ENCODE measurements around the gene CHRNA10.
"Not testable (repeated sequence)": the region's sequence is repeated elsewhere in the genome, so short reads cannot be mapped to it uniquely, and the experiment has no call there.

The CHRNA10 gene

DNA sequence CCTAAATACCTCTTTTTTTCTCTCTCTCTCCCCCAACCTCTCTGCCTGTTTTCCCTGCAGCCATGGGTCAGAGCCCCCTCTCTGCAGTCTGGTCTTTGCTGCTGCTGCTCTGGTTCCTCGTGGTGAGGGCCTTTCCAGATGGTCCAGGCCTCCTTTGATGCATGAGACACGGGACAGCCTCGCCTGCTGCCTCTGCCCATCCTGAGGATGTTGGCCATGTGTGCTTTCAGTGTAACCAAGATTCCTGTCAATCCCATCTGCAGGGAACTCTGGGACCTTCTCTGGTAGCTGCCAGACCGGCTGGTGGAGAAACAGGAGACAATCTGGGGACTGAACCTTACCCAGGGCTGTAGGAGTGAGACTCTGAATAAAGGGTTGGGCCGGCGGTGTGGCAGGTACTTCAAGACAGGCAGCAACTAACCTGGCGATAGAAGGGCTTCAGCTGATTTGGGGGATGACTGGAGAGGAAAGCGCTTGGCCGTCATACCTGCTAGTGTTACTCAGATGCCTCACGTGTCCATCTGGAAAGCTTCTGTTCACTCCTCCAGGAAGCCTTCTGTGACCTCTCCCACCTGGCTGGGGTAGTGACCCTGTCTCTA is 7.1 kb downstream of the CHRNA10 start:
- DNase-seq, result no peak

DNA sequence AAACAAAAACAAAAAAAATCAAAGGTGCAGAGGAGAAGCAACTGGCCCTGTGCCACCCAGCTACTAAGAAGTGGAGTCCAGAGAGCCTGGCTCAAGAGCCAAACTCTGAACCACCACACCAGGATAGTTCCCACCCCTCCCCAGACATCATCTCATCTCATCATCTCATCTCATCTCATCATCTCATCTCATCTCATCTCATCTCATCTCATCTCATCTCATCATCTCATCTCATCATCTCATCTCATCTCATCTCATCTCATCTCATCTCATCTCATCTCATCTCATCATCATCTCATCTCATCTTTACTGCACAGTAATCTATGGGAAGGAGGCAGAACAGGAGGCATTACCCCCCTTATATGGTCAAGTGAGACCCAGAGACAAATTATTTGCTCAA is 8.3 kb downstream of the CHRNA10 start:
- no peak for DNase-seq

DNA sequence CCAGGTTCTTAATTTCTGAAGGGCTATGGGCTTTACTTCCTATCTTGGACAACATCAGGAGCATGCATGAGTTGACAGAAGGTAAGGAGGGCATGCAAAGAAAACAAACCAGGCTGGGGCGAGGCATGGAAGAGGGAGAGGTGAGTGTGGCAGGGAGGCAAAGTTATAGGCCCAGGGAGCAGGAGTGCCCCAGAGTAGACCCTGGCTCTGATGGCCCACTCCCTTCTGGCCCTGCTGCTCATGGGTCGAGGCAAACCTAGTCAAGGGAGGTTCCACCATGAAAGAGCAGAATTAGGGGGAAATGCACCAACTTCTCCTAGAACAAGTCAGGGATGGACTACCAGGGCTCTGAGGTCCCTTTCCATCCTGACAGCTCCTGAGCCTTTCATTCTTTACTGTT is 10.2 kb downstream of the CHRNA10 start:
- DNase-seq, result no peak

DNA sequence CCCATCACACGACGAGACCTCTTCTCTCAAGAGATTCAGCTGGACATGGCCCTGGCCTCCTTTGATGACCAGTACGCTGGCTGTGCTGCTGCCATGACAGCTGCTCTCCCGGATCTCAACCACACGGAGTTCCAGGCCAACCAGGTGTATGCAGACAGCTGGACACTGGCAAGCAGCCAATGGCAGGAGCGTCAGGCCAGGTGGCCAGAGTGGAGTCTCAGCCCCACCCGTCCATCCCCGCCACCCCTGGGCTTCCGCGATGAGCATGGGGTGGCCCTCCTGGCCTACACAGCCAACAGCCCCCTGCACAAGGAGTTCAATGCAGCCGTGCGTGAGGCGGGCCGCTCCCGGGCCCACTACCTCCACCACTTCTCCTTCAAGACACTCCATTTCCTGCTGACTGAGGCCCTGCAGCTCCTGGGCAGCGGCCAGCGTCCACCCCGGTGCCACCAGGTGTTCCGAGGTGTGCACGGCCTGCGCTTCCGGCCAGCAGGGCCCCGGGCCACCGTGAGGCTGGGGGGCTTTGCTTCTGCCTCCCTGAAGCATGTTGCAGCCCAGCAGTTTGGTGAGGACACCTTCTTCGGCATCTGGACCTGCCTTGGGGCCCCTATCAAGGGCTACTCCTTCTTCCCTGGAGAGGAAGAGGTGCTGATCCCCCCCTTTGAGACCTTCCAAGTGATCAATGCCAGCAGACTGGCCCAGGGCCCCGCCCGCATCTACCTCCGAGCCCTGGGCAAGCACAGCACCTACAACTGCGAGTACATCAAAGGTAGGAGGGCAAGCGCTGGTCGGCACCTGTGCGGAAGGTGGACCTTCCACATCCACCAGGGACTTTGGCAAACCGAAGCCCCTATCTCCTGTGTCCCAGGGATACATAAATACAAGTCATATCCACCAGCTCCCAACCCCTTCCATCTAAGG is 11.3 kb downstream of the CHRNA10 start:
- no peak for DNase-seq

DNA sequence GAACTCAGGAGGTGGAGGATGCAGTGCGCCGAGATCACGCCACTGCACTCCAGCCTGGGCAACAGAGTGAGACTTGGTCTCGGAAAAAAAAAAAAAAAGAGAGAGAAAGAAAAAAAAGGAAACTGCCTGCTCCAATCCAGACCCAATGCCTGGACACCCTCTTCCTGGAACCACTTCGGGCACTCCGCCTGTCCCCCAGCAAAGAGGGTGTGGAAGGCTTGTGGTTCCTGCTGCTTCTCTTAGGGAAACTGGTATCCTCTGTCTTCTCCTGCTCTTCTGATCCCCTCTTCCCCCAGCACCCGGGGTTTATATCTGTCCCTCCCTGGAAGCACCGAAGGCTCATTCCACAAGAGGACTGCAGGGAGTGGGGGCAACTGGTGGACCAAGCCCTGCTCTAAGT is 12.9 kb downstream of the CHRNA10 start:
- no peak for DNase-seq

DNA sequence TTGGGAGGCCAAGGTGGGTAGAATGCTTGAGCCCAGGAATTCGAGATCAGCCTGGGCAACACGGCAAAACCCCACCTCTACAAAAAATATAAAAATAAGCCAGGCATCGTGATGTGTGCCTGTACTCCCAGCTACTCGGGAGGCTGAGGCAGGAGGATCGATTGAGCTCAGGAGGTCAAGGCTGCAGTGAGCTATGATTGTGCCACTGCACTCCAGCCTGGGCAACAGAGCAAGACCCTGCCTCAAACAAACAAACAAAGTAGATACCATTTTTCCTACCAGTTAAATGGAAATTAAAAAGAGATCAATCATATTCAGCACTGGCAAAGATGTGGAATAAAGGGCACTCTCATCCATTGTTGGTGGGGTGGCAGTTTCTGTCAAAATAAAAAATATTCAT is 13.9 kb downstream of the CHRNA10 start:
- DNase-seq, result not testable (repeated sequence)

DNA sequence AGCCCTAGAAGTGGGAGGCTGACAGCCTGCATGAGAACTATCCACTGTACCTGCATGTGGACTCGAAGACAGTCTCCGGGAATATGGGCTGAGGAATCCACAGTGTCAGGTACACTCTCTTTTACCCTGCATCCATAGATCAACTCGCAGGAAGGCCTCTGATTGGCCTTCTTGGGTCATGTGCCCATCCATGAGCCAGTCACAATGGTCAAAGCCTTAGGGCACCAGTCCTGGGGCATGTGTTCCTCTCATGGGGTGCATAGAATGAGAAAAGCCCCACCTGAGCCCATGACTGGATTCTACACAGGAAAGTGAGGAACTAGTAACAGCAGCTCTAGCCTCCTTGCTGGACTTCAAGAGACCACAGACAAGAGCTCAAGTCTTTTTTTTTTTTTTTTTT is 15.6 kb downstream of the CHRNA10 start:
- DNase-seq, result no peak

DNA sequence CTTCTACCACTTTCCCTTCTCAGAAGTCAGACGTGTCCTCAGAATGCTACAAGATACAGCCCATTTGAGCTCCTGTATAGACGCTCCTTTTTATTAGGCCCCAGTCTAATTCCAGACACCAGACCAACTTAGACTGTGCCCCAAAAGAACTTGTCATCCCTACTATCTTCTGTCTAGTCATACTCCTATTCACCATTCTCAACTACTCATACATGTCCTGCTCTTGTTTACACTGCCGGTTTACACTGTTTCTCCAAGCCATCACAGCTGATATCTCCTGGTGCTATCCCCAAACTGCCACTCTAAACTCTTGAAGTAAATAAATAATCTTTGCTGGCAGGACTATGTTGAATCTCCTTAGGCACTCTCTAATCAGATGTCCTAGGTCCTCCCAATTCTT is 18.7 kb downstream of the CHRNA10 start:
- not testable (repeated sequence) for DNase-seq

DNA sequence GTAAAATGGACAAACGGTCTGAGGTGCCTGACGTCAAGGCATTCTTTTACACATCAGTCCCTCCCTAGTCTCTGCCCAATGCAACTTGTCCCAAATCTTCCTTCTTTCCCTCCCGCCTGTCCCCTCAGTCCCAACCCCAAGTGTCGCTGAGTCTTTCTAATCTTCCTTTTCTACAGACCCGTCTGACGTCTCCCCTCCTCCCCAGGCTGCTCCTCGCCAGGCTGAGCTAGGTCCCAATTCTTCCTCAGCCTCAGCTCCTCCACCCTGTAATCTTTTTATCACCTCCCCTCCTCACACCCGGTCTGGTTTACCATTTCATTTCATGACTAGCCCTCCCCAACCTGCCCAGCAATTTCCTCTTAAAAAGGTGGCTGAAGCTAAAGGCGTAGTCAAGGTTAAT is 21.8 kb downstream of the CHRNA10 start:
- not testable (repeated sequence) for DNase-seq

DNA sequence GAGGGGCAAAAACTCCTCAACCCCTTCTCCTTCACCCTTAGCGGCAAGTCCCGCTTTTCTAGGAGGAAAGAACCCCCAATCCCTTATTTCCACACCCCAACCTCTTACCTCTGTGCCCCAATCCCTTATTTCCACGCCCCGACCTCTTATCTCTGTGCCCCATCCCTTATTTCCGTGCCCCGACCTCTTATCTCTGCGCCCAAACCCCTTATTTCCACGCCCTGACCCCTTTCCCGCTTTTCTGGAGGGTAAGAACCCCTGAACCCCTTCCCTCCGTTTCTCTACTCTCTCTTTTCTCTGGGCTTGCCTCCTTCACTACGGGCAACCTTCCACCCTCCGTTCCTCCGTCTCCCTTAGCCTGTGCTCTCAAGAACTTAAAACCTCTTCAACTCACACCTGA is 22.3 kb downstream of the CHRNA10 start:
- DNase-seq, result not testable (repeated sequence)

DNA sequence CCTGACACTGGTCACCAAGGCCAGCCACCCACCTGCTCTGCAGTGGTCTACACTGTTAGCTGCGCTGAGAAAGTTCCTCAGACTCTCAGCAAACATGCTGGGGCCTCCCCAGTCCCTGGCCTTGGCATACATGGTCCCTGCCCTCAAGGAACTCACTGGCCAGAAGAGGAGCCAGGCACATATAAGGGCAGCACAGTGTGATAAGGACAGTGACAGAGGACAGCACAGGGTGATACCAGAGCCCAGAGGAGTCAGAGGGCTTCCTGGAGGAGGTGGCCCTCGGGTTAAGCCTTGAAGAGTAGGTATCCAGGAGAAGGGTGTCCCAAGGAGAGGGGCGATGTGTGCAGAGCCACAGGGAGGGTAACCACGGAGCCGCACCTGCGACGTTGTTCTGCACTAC is 25.6 kb downstream of the CHRNA10 start:
- DNase-seq, result no peak

DNA sequence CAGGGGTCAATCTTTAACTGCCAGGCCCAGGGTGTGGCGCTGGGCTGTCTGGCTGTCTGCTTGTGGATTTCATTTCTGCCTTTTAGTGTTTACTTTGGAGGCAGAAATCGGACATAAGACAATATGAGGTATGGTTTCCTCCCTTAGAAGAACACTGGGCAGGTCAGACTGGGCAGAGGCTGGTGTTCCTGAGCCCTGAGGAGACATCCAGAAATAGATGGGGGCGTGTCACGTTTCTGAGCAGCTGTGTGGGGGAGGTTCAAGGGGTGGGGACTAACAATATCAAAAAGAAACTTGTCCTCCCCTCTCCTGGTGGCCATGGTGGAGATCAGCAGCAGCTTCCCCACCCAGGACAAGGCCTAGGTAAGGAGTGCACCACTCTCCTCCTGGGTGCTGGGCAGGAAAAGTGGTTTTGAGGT is 26.4 kb downstream of the CHRNA10 start, which contains the start of gene ART1:
ART1 (plus strand) TSS at position 312 of the 419 bp plus-strand sequence. CDS start 14,086 bp downstream, outside the sequence.
- DNase-seq, result no peak

DNA sequence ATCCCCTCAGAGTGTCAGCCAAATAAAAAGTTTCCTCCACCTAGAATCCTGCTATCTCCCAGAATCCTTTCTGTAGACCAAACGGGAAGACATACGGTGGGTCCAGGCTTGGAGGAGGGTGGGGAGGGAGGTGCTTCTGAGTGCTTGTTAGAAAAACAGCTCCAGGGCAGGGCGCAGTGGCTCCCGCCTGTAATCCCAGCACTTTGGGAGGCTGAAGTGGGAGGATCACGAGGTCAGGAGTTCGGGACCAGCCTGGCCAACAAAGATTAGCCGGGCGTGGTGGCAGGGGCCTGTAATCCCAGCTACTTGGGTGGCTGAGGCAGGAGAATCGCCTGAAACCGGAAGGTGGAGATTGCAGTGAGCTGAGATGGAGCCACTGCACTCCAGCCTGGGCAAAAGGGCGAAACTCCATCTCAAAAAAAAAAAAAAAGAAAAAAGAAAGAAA is 28.1 kb downstream of the CHRNA10 start:
- not testable (repeated sequence) for DNase-seq

DNA sequence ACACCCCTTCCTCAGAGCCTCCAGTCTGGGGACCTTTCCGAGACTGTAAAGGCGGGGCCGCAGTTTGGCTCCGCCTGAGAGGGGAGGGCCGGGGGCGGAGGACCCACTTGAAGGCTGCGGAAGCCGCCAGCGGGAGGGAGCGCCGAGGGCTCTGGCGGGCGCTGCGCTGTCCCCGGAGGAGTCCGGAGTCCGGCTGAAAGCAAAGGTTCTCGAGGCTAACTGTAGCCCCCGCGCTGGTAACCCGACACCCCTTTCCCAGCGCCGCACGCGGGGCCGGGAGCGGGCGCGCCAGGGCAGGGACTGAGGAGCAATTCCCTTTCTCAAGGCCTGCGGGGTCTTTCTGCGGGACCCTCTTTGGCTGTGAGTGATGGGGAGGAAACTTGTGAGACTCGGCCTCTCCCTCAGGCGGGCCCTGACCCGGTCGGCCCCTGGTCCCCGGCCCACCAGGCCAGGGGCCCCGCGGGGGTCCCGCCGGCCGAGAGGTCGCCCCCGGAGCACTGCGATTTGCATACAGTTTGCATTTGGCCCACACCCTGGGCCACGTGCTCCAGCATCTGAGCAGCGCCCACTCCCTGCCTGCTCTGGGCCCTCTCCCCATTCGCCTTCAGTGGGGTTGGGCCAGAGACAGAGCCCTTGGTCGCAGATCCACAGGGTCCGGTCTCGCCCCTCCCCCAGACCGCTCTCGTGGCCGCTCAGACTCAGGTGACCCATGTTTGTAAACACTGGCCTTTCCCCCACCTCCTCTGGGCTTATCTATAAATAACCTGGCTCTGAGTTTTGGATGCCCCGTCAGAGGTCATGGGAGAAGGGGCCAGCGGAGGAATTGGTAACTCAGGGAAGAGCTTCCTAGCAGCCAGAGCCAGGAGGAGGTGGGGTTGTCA is 28.9 kb downstream of the CHRNA10 start:
- DNase-seq, result no peak

DNA sequence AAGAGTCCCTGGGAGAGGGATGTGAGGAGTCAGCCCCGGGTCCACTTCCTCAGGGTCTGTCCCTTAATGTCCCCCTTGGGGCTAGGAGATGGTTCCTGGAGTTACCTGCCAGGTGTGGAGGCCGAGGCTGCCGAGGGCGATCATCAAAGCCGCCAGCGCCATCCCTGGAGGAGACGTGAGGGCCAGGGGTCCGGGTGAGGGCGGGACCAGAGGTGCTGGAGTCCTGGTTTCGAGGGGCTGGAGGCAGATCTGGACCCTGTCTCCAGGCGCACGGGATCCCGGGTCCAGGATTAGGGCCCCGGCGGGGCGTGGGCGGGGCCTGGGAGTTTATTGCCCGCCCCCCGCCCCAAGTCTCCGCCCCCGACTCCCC is 29.5 kb downstream of the CHRNA10 start, which contains the start of gene ART5:
ART5 (minus strand) TSS at position 292 of the 370 bp plus-strand sequence; CDS start at position 162, 130 bp downstream.
- DNase-seq, result no peak

DNA sequence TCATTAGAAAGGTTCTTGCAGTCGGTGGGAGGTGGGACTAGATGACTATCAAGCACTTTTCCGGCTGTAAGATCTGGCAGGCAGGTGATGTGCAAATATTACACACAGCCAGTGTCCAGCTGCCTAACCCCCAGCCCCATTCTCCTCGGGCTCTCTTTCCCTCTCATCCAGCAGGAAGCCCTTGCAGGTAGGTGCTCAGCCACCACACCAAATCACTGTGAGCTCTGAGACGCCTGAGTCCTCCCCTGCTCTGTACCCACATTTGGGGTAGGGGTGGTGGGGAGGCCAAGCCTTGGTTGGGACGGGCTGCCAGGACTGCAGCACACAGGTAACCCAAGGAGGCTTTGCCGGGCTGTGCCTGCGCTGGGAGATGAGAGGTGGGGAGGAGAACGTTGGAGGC is 30.0 kb downstream of the CHRNA10 start:
- DNase-seq, result no peak

DNA sequence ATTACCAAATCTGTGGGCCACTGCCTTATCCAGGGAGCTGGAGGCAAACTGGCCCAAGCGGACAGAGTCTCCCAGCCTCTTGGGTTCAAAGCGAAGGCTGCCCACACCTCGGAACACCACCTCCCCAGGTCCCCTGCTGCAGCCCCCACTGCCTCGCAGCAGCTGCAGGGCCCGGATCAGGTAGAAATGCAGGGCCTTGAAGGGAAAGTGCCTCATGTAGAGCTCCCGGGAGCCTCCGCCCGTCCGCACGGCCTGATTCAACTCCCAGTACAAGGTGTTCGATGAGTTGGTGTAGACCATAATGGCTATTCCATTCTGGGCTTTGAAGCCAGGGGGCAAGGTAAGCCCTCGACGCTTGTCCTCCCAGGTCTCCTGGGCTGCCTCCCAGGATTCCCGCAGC is 31.3 kb downstream of the CHRNA10 start:
- DNase-seq, result no peak

DNA sequence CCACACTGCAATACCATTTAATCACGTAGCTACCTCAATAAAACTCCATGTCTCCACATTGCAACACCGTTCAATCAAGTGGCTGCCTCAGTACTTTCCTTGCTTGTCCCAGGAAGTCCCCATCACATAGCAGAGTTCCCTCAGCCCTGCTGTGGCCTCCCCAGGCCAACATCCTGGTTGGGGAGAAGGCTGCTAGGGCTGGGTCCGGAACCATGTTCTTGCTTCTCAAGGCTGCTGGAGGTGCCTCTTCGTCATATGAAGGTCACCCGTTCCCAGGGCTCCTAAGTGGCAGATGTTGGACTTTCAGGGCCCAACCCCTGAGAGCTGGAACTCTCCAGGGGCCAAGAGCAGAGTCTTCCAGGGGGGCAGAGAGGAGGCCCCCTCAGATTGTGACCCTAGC is 32.7 kb downstream of the CHRNA10 start:
- no peak for DNase-seq

DNA sequence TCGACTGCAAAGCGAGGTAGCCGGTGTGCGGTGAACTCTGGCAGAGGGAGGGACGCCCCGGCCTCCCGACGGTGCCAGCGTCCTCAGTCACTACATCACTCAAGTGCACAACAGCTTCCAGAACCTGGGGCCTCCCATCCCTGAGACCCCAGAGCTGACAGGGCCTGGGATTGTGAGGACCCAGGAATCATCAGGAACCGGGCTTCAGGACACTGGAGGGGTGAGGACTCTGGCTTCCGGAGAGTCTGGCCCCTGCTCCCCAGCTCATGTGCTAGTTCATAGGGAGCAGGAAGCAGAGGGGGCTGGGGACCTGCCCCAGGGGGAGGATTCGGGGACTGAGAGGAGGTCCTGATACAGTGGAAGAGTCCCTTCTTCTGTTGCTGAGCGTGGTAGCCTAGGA is 34.0 kb downstream of the CHRNA10 start:
- no peak for DNase-seq

DNA sequence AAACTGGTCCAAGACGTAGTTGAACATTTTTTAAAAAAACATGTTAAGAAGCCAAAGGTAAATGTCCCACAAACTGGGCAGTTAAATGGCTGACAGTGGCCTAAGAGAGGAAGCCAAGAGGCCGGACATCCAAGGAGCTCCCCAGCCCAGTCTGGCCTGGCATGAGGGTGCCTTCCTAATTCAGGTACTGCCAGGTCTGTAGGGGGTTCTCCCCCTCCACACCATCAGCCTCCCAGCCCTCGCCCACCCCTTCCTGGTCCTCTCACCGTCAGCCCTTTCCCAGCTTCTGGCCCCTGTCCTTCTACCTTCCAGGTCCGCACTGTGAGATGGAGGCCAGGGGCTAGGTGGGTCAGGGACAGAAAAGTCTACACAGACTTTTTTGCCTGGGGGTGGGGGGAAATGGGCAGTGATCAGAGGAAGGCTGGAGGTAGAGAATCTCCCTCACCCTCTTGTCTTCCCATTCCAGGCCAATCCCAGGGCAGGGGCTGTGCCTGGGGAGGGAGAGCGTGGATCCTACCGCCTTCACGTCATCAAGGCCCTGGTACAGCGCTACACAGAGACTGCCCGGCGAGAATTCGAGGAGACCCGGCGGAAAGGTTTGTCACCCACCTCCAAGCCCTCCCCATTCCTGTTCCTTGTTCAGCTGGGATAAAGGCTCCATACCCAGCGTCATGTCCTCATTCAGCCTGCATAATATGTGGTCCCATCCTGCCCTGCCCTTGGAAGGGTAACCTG is 35.4 kb downstream of the CHRNA10 start:
- DNase-seq, result no peak

DNA sequence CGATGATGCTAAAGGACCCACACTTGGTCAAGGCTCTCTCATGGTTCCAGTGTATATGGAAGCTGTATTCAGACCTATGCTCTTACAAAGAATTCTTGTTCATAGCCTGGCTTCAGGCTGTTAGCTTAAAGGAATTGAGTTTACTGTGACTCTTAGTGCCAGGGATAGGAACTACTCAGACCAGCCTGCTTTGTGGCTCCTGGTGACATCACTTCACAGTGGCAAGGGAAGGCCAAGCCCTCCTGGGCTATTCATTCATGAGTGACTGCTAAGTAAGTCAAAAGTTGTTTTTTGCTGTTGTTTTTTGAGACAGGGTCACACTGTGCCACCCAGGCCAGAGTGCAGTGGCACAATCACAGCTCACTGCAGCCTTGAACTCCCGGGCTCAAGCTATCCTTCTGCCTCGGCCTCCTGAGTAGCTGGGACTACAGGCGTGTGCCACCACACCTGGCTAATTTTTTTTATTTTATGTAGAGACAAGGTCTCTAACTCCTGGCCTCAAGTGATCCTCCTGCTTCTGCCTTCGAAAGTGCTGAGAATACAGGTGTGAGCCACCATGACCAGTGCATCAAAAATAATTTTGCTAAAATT is 39.0 kb downstream of the CHRNA10 start:
- no peak for DNase-seq

DNA sequence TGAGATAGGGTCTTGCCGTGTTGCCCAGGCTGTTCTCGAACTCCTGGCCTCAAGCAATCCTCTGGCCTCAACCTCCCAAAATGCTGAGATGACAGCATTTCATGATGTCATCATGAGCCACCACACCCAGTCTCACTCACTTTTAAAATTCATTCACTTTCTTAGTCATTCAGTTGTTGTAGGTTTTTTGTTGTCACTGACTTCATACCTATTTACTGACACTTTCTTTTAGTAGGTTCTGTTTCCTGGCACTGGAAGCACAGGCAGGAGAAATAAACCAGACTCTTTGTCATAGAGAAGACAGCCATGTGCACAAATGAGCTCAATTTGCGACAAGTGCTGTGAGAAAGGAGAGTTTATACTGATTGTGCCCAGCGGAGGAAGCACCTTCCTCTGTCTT is 39.9 kb downstream of the CHRNA10 start:
- DNase-seq, result no peak

All from SIG-M5 (cell line).